Testis (tissue), 2 donors: ENCODE measurements around the gene F11.

Source experiments
- CTCF ChIP-seq, 3 experiments: fragments of 450-650 bp in 2 of 3; fragments of 200-600 bp in 1 of 3; sonication (generic) in 1 of 3; IDR thresholded peaks; one replicate each; pipeline ENCODE4 v1.5.1; 2016 to 2019; ENCODE audit warnings: antibody characterized with exemption in 3 of 3, mild to moderate bottlenecking in 2 of 3, moderate library complexity in 1 of 3
- POLR2A ChIP-seq: fragments of 450-650 bp; IDR thresholded peaks from one replicate; pipeline ENCODE4 v1.6.1; 2017; ENCODE audit warnings: antibody characterized with exemption, mild to moderate bottlenecking, moderate library complexity

- no peak for TF ChIP-seq CTCF (IDR thresholded peaks at IDR 0.05)
- TF ChIP-seq POLR2A: no peak
Observed at GRCh38 chr4:186216465-186217024, 49.4 kb upstream of the F11 start.
